ENCODE results near the gene C6orf118.

Gene C6orf118

GRCh38 chr6:165244524-165245247 lies 64.7 kb downstream of the C6orf118 start:
- no peak for DNase-seq (ENCODE audit: low read depth)

- no peak for DNase-seq (ENCODE audit: low read depth)
Measured at GRCh38 chr6:165243801-165244200, 65.6 kb downstream of the C6orf118 start.

GRCh38 chr6:165236326-165236725 lies 73.1 kb downstream of the C6orf118 start:
- no peak for DNase-seq (ENCODE audit: low read depth)

GRCh38 chr6:165232731-165233488 lies 76.5 kb downstream of the C6orf118 start:
- no peak for DNase-seq (ENCODE audit: low read depth)

- DNase-seq (ENCODE audit: low read depth) = no peak
Measured at GRCh38 chr6:165231581-165232561, 77.5 kb downstream of the C6orf118 start.

GRCh38 chr6:165231177-165231576 lies 78.2 kb downstream of the C6orf118 start:
- DNase-seq (ENCODE audit: low read depth) = no peak

Measured in HS-27A (cell line).